Choroid plexus epithelial cell (primary cell): ENCODE data around the gene MEGF8.

Experiments used
- DNase-seq: peaks from one replicate; pipeline ENCODE4 v3.0.0-alpha.2; 2010; ENCODE audit warnings: low read depth
- H3K4me3 ChIP-seq: 2 replicates; pipeline ENCODE4 v1.5.1; 2011; ENCODE audit warnings: low read depth, mild to moderate bottlenecking, control low read depth, low read length, moderate library complexity
- TF ChIP-seq, protein P1 (sequence below): conservative IDR thresholded peaks from 2 replicates; pipeline ENCODE4 v1.5.1; 2011; ENCODE audit warnings: low read depth, mild to moderate bottlenecking, control low read depth, inconsistent platforms, low read length, moderate library complexity

Gene MEGF8

DNA sequence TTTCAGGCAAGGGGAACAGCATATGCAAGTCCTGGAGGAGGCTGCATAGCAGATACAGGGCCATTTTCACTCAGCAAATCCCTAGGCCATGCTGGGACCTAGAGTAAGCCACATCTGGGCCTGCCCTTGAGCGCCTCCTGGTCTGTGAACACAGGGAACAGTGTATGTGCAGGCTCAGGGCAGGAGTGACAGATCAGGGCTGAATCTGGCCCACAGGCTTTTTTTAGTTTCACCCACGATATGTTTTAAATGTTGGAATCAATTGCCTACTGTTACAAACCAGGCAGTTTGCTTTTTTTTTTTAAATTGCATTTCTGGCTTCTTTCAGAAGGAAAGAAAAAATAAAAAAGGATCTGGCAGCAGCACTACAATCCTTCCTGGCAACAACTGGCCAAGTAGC is 13.8 kb upstream of the MEGF8 start:
- no peak overlapping the region for H3K4me3 ChIP-seq
- TF ChIP-seq, protein P1, sequence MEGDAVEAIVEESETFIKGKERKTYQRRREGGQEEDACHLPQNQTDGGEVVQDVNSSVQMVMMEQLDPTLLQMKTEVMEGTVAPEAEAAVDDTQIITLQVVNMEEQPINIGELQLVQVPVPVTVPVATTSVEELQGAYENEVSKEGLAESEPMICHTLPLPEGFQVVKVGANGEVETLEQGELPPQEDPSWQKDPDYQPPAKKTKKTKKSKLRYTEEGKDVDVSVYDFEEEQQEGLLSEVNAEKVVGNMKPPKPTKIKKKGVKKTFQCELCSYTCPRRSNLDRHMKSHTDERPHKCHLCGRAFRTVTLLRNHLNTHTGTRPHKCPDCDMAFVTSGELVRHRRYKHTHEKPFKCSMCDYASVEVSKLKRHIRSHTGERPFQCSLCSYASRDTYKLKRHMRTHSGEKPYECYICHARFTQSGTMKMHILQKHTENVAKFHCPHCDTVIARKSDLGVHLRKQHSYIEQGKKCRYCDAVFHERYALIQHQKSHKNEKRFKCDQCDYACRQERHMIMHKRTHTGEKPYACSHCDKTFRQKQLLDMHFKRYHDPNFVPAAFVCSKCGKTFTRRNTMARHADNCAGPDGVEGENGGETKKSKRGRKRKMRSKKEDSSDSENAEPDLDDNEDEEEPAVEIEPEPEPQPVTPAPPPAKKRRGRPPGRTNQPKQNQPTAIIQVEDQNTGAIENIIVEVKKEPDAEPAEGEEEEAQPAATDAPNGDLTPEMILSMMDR = peak; percentile 22
- no peak for DNase-seq

GRCh38 chr19:42312370-42312769 is 13.1 kb upstream of the MEGF8 start:
- DNase-seq = no peak
- TF ChIP-seq, protein P1 = no peak
- H3K4me3 ChIP-seq = no peak overlapping the region

DNA sequence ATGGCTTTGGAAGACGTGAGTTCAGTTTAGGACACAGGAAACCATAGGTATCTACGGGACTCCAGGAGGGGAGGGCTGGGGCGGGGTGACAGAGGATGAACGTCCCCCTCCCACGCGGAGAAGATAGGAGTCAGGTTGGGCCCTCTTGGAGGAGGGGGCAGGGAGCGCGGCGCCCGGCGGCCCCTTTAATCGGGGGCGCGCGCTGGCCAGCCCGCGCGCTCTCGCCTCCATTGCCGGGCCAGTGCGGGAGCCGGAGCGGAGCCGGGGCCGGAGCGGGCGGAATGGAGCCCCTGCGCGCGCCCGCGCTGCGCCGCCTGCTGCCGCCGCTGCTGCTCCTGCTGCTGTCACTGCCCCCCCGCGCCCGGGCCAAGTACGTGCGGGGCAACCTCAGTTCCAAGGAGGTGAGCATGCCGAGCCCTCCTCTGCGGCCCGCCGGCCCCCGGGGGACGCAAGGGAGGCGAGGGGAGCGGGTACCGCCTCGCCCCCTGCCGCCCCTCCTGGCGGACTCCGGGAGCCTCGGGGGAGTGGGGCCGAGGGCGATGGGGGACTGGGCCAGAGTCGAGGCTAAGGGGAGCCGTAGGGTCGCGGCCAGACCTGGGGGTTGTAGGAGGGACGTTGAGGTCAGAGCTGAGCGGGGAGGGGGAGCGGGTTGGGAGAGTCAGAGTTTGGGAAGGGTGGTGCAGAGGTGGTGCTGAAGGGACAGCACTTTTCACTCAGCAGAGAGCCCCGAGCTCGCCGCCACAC is 12.2 kb upstream of the MEGF8 start, which contains the start of gene TMEM145:
TSS of gene TMEM145 (plus strand) at position 214 of the 744 bp plus-strand sequence. CDS start at position 282, 68 bp downstream.
- TF ChIP-seq, protein P1 = no peak
- peak; percentile 50 for DNase-seq
- peak within 1 kb of the TSS; percentile 49 for H3K4me3 ChIP-seq

DNA sequence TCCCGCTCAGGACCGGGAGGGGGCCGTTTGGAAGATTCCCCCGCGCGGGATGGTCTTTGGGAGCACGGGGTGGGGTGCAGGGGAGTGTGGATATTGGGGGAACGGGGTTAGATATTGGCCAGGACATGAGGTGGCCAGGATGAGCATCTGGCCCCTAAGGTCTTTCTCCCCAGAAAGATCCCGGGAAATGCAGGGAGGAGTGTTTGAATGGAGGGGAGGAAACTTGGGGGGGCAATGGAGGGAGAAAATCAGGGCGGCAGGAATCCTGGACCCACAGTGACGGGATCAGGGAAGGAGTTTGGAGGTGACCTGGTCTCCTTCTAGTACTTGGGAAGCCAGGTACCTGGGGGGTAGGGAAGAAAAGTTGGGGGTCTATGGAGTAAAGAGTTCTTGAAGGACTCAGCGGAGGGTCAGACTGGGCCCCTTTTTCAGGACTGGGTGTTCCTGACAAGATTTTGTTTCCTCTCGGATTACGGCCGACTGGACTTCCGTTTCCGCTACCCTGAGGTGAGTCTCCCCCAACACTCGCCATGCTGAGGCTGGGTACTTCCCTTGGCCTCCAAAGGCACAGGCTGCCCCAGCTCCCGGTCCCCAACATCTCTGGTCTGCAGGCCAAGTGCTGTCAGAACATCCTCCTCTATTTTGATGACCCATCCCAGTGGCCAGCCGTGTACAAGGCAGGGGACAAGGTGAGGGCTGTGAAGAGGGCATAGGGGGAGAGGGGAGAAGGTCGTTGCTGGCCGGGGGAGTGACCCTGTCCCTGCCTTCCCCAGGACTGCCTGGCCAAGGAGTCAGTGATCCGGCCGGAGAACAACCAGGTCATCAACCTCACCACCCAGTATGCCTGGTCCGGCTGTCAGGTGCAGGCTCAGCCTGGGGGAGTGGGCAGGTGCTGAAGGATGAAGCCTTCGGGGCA is 11.3 kb upstream of the MEGF8 start:
- no peak for DNase-seq
- TF ChIP-seq, protein P1 = no peak
- H3K4me3 ChIP-seq = no peak overlapping the region

GRCh38 chr19:42315024-42315423 is 10.4 kb upstream of the MEGF8 start:
- DNase-seq = no peak
- no peak overlapping the region for H3K4me3 ChIP-seq
- TF ChIP-seq, protein P1 = no peak

GRCh38 chr19:42316223-42317211 is 8.9 kb upstream of the MEGF8 start:
- DNase-seq = peak; percentile 42
- TF ChIP-seq, protein P1 = no peak
- H3K4me3 ChIP-seq = no peak overlapping the region
